Activated naive CD8-positive, alpha-beta T cell treated with anti-CD3 and anti-CD28 coated beads, Interleukin-2, amount 10 ng/mL, durations not matched to agents 7 days and 5 days (primary cell): ENCODE results near the gene JPH2. TPM values are rescaled to one million over a fixed set of nuclear protein-coding genes. Genes with fewer than 3 reads are reported as not detected.

Experiments used
- ATAC-seq: fragments of 150-1000 bp; cut with Tn5 transposase; one replicate; pipeline ENCODE4 v1.10.0; 2021; ENCODE audit warnings: low read depth, moderate library complexity
- POLR2A ChIA-PET: fragments of 350-600 bp; sonication (Branson Sonifier 250); formaldehyde crosslinking; loops from one replicate; lab custom pipeline; 2021; ENCODE audit warnings: antibody characterized with exemption; lab: Charles Lee
- DNase-seq: peaks from one replicate; pipeline ENCODE4 v3.0.0; 2021
- H3K27ac Mint-ChIP-seq: one replicate; pipeline ENCODE4 v1.8.0; 2022; ENCODE audit warnings: mild to moderate bottlenecking, mixed read lengths
- H3K27me3 Mint-ChIP-seq: one replicate; pipeline ENCODE4 v1.8.0; 2022; ENCODE audit warnings: mild to moderate bottlenecking, moderate library complexity, mixed read lengths
- H3K36me3 Mint-ChIP-seq: one replicate; pipeline ENCODE4 v1.8.0; 2021; ENCODE audit warnings: mild to moderate bottlenecking, mixed read lengths
- H3K4me1 Mint-ChIP-seq: one replicate; pipeline ENCODE4 v1.8.0; 2021; ENCODE audit warnings: mixed read lengths
- H3K4me3 Mint-ChIP-seq: one replicate; pipeline ENCODE4 v1.8.0; 2022; ENCODE audit warnings: mild to moderate bottlenecking, moderate library complexity, mixed read lengths
- H3K9me3 Mint-ChIP-seq: one replicate; pipeline ENCODE4 v1.8.0; 2021; ENCODE audit warnings: mixed read lengths
- total RNA-seq, 2 experiments: library from RNA; stranded (reverse); gene quantifications; one replicate each; pipeline ENCODE4 v1.2.3, GENCODE V29; 2021

Gene JPH2
- total RNA-seq, 2 experiments from 2014 or later: 0.36 to 0.37 TPM

DNA sequence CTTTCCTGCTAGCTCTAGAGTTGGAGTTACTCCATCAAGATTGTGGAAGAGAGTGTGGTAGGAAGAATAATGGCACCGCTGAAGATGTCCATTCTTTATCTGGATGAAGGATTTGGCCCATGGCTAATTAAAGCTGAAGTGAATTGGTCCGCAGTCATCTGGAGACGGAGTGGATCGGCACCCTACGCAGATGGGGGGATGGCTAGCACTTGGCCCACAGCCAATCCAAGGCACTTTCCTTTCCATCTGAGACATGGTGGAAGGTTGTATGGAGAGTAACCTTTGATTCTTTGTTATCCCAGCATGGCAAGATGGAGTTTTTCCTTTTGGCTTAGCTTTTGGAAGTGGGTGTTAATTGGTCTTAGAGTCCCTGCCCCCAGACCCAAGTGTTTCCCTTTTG is 88.3 kb downstream of the JPH2 start:
- H3K4me3 Mint-ChIP-seq: no peak overlapping the region
- peaks cover 33% of the 10 kb centered on the region for H3K27me3 Mint-ChIP-seq

GRCh38 chr20:44098256-44098630 is 88.7 kb downstream of the JPH2 start:
- Mint-ChIP-seq H3K27ac (no peak overlapping the region), H3K36me3 (no peaks in the 10 kb centered on the region), H3K27me3 (peaks cover 29% of the 10 kb centered on the region), H3K4me3 (no peak overlapping the region), H3K9me3 (no peaks in the 10 kb centered on the region), H3K4me1 (no peaks in the 10 kb centered on the region)
- POLR2A ChIA-PET: no interaction called here
- no peak for DNase-seq
- ATAC-seq: no peak

More for the DNA sequence above, 88.3 kb downstream of the JPH2 start:
- DNase-seq (no peak), ATAC-seq (no peak)
- H3K9me3 Mint-ChIP-seq: no peaks in the 10 kb centered on the region
- H3K4me1 Mint-ChIP-seq: no peaks in the 10 kb centered on the region
- H3K36me3 Mint-ChIP-seq: no peaks in the 10 kb centered on the region
- POLR2A ChIA-PET: no interaction called here
- H3K27ac Mint-ChIP-seq: no peak overlapping the region

GRCh38 chr20:44097521-44098255 is 89.3 kb downstream of the JPH2 start:
- POLR2A ChIA-PET: no interaction called here
- ATAC-seq: no peak
- Mint-ChIP-seq H3K36me3 (no peaks in the 10 kb centered on the region), H3K9me3 (no peaks in the 10 kb centered on the region), H3K27ac (no peak overlapping the region), H3K27me3 (peaks cover 31% of the 10 kb centered on the region), H3K4me3 (no peak overlapping the region), H3K4me1 (peaks cover 2% of the 10 kb centered on the region)
- no peak for DNase-seq

DNA sequence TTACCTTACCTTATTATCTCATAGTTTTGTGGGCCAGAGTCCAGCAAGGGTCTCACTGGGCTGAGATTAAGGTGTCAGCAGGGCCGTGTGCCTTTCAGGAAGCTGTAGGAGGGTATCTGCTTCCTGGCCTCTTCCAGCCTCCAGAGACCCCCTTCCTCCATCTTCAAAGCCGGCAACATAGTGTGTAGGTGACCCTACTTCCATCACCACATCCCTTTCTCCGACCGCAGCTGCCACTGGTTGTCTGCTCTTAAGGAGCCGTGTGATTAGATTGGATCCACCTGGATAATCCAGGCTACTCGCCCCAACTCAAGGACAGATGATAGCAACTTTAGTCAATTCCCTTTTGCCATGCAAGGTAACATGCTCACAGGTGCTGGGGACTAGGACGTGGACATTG is 91.2 kb downstream of the JPH2 start:
- POLR2A ChIA-PET: no interaction called here
- H3K36me3 Mint-ChIP-seq: no peaks in the 10 kb centered on the region
- H3K4me1 Mint-ChIP-seq: peaks cover 6% of the 10 kb centered on the region
- DNase-seq (no peak), ATAC-seq (no peak)
- no peak overlapping the region for H3K27ac Mint-ChIP-seq
- no peaks in the 10 kb centered on the region for H3K9me3 Mint-ChIP-seq
- peaks cover 20% of the 10 kb centered on the region for H3K27me3 Mint-ChIP-seq
- no peak overlapping the region for H3K4me3 Mint-ChIP-seq

- H3K27me3 Mint-ChIP-seq: peaks cover 16% of the 10 kb centered on the region
- DNase-seq: no peak
- no peaks in the 10 kb centered on the region for H3K36me3 Mint-ChIP-seq
- POLR2A ChIA-PET: no interaction called here
- no peaks in the 10 kb centered on the region for H3K9me3 Mint-ChIP-seq
- H3K27ac Mint-ChIP-seq: no peak overlapping the region
- H3K4me3 Mint-ChIP-seq: no peak overlapping the region
- peaks cover 6% of the 10 kb centered on the region for H3K4me1 Mint-ChIP-seq
- no peak for ATAC-seq
These were observed 93.8 kb downstream of the JPH2 start for GRCh38 chr20:44093249-44093582.

GRCh38 chr20:44092551-44093248 is 94.3 kb downstream of the JPH2 start:
- peaks cover 16% of the 10 kb centered on the region for H3K27me3 Mint-ChIP-seq
- no peaks in the 10 kb centered on the region for H3K9me3 Mint-ChIP-seq
- DNase-seq (no peak), ATAC-seq (peak; percentile 30)
- no peak overlapping the region for H3K4me3 Mint-ChIP-seq
- H3K4me1 Mint-ChIP-seq: peaks cover 6% of the 10 kb centered on the region
- no peaks in the 10 kb centered on the region for H3K36me3 Mint-ChIP-seq
- POLR2A ChIA-PET: no interaction called here
- H3K27ac Mint-ChIP-seq: no peak overlapping the region

DNA sequence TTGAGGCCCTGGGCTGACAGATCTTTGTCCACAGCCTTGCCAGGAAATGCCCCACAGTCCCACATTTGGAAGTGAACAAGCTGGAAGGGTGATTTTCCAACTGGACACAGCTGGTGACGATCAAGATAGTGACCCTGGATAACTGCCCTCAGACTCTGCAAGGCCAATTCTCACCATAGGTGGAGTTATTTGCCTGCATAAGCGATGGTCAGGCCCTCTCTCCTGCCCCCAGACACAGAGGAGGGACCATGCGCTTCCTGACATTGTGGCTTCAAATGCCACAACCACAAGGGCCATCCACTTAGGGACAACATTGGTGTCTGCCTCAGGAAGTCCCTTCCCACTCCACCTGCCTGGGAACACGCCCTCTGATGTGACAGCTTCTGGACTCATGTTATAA is 96.0 kb downstream of the JPH2 start:
- Mint-ChIP-seq H3K27ac (no peak overlapping the region), H3K4me3 (no peak overlapping the region), H3K9me3 (no peaks in the 10 kb centered on the region), H3K36me3 (no peaks in the 10 kb centered on the region), H3K4me1 (peaks cover 6% of the 10 kb centered on the region), H3K27me3 (peaks cover 16% of the 10 kb centered on the region)
- no peak for DNase-seq
- POLR2A ChIA-PET: no interaction called here
- ATAC-seq: no peak

GRCh38 chr20:44089987-44090674 is 96.9 kb downstream of the JPH2 start:
- Mint-ChIP-seq H3K27me3 (peaks cover 12% of the 10 kb centered on the region), H3K4me1 (peaks cover 6% of the 10 kb centered on the region), H3K27ac (no peak overlapping the region), H3K36me3 (no peaks in the 10 kb centered on the region), H3K9me3 (no peaks in the 10 kb centered on the region), H3K4me3 (no peak overlapping the region)
- POLR2A ChIA-PET: no interaction called here
- no peak for ATAC-seq
- DNase-seq: no peak

GRCh38 chr20:44087857-44088120 is 99.2 kb downstream of the JPH2 start:
- Mint-ChIP-seq H3K36me3 (no peaks in the 10 kb centered on the region), H3K4me3 (no peak overlapping the region), H3K9me3 (no peaks in the 10 kb centered on the region), H3K4me1 (peaks cover 4% of the 10 kb centered on the region), H3K27me3 (peaks cover 5% of the 10 kb centered on the region), H3K27ac (no peak overlapping the region)
- POLR2A ChIA-PET: no interaction called here
- ATAC-seq (no peak), DNase-seq (no peak)

- DNase-seq (no peak), ATAC-seq (no peak)
- H3K9me3 Mint-ChIP-seq: no peaks in the 10 kb centered on the region
- peaks cover 6% of the 10 kb centered on the region for H3K27me3 Mint-ChIP-seq
- POLR2A ChIA-PET: no interaction called here
- no peaks in the 10 kb centered on the region for H3K36me3 Mint-ChIP-seq
- no peak overlapping the region for H3K4me3 Mint-ChIP-seq
- no peak overlapping the region for H3K27ac Mint-ChIP-seq
- peaks cover 3% of the 10 kb centered on the region for H3K4me1 Mint-ChIP-seq
These were observed 99.7 kb downstream of the JPH2 start for GRCh38 chr20:44087051-44087856.

GRCh38 chr20:44085616-44086434 is 101.2 kb downstream of the JPH2 start:
- Mint-ChIP-seq H3K27ac (no peak overlapping the region), H3K27me3 (peaks cover 3% of the 10 kb centered on the region), H3K4me1 (peaks cover 1% of the 10 kb centered on the region), H3K9me3 (no peaks in the 10 kb centered on the region), H3K36me3 (no peaks in the 10 kb centered on the region), H3K4me3 (no peak overlapping the region)
- no peak for ATAC-seq
- POLR2A ChIA-PET: no interaction called here
- no peak for DNase-seq

DNA sequence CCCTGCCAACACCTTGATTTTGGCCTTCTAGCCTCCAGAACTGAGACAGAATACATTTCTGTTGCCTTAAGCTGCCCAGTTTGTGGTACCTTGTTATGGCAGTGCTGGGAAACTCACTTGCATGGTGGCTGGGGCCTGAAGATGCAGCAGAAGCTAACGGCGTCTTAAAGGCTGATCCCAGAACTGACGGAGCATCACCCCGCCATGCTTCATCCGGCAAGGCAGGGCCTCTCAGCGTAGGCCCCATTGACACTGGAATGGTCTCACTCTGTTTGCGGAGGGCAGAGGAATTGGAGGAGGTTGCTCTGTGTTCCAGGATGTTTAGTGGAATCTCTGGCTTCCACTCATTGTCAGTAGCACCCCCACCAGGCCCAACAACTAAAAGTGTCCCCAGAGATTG is 102.1 kb downstream of the JPH2 start:
- DNase-seq (no peak), ATAC-seq (no peak)
- Mint-ChIP-seq H3K9me3 (no peaks in the 10 kb centered on the region), H3K4me1 (peaks cover 7% of the 10 kb centered on the region), H3K36me3 (no peaks in the 10 kb centered on the region), H3K27me3 (peaks cover 3% of the 10 kb centered on the region), H3K27ac (no peak overlapping the region), H3K4me3 (no peak overlapping the region)
- POLR2A ChIA-PET: no interaction called here

DNA sequence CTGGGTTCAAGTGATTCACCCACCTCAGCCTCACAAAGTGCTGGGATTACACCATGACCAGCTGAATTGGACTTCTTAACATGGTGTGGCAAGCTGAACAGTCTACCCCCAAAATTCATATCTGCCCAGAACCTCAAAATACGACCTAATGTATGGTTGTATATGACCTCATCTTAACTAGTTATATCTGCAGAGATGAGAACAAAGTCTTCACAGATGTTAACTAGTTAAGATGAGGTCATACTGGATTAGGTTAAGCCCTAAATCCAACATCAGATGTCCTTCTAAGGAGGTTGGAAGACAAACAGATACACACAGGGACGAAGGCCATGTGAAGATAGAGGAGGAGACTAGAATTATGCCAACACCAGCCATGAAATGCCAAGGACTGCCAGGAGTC is 102.5 kb downstream of the JPH2 start:
- H3K4me3 Mint-ChIP-seq: no peak overlapping the region
- POLR2A ChIA-PET: no interaction called here
- ATAC-seq (no peak), DNase-seq (no peak)
- no peaks in the 10 kb centered on the region for H3K9me3 Mint-ChIP-seq
- H3K27me3 Mint-ChIP-seq: peaks cover 3% of the 10 kb centered on the region
- no peaks in the 10 kb centered on the region for H3K36me3 Mint-ChIP-seq
- H3K27ac Mint-ChIP-seq: no peak overlapping the region
- peaks cover 10% of the 10 kb centered on the region for H3K4me1 Mint-ChIP-seq
